Ishikawa (cell line): Measurements from ENCODE around the gene ASPSCR1.

ENCODE experiments used
- CEBPB ChIP-seq: IDR thresholded peaks from 2 replicates; pipeline ENCODE4 v1.6.1; 2012
- CREB1 ChIP-seq: IDR thresholded peaks from 2 replicates; pipeline ENCODE4 v1.6.1; 2012; ENCODE audit warnings: low read depth
- EGR1 ChIP-seq: IDR thresholded peaks from 2 replicates; pipeline ENCODE4 v1.6.1; 2012
- EP300 ChIP-seq: IDR thresholded peaks from 2 replicates; pipeline ENCODE4 v1.6.1; 2012; ENCODE audit warnings: borderline replicate concordance
- FOXM1 ChIP-seq: IDR thresholded peaks from 2 replicates; pipeline ENCODE4 v1.6.1; 2012; ENCODE audit warnings: low read depth, borderline replicate concordance
- MAX ChIP-seq: IDR thresholded peaks from 2 replicates; pipeline ENCODE4 v1.6.1; 2012
- NFIC ChIP-seq: IDR thresholded peaks from 2 replicates; pipeline ENCODE4 v1.6.1; 2012
- RAD21 ChIP-seq: IDR thresholded peaks from 2 replicates; pipeline ENCODE4 v1.6.1; 2012; ENCODE audit warnings: low read depth
- REST ChIP-seq: IDR thresholded peaks from 2 replicates; pipeline ENCODE4 v1.6.1; 2012; ENCODE audit warnings: low read depth, mild to moderate bottlenecking
- TAF1 ChIP-seq: IDR thresholded peaks from 2 replicates; pipeline ENCODE4 v1.6.1; 2012; ENCODE audit warnings: low read depth, mild to moderate bottlenecking
- TCF12 ChIP-seq: IDR thresholded peaks from 2 replicates; pipeline ENCODE4 v1.6.1; 2012; ENCODE audit warnings: low read depth
- TEAD4 ChIP-seq: IDR thresholded peaks from 2 replicates; pipeline ENCODE4 v1.6.1; 2012
- USF1 ChIP-seq: IDR thresholded peaks from 2 replicates; pipeline ENCODE4 v1.6.1; 2012
- YY1 ChIP-seq: IDR thresholded peaks from 2 replicates; pipeline ENCODE4 v1.6.1; 2012; ENCODE audit warnings: low read depth
- ZBTB7A ChIP-seq: IDR thresholded peaks from 2 replicates; pipeline ENCODE4 v1.6.1; 2012; ENCODE audit warnings: low read depth

Gene ASPSCR1

GRCh38 chr17:82037092-82037888 is 59.9 kb downstream of the ASPSCR1 start, which contains the start of gene DCXR:
TSS of gene DCXR (minus strand) at chr17:82037697. CDS start at chr17:82037682, 15 bp downstream.
- TF ChIP-seq USF1 (no peak; the same call in 1 of the 2 replicates), NFIC (no peak), RAD21 (peak; percentile 28; the same call in 1 of the 2 replicates), ZBTB7A (peak; percentile 76; the same call in 1 of the 2 replicates), MAX (peak; percentile 88), YY1 (peak; percentile 78), REST (0 out of 2 replicates have a peak, but pooled peaks have one; percentile 23), EGR1 (peak; percentile 90)

GRCh38 chr17:82037889-82038195 is 60.4 kb downstream of the ASPSCR1 start:
- TF ChIP-seq TCF12, result no peak
- no peak for TF ChIP-seq CREB1
- TF ChIP-seq TAF1, result no peak
- no peak for TF ChIP-seq EGR1
- TF ChIP-seq YY1, result no peak
- no peak for TF ChIP-seq NFIC
- no peak for TF ChIP-seq FOXM1
- TF ChIP-seq ZBTB7A, result no peak
- TF ChIP-seq REST, result no peak
- TF ChIP-seq RAD21, result no peak
- TF ChIP-seq EP300, result no peak
- no peak for TF ChIP-seq TEAD4
- TF ChIP-seq MAX, result no peak
- no peak for TF ChIP-seq USF1
- no peak for TF ChIP-seq CEBPB

GRCh38 chr17:82039695-82040299 is 62.4 kb downstream of the ASPSCR1 start:
- TF ChIP-seq NFIC (0 out of 2 replicates have a peak, but pooled peaks have one; percentile 19), TEAD4 (no peak)

- TF ChIP-seq USF1 (no peak), ZBTB7A (no peak), CREB1 (no peak)
Measured at GRCh38 chr17:82041144-82041814, 63.9 kb downstream of the ASPSCR1 start.

- TF ChIP-seq CREB1 (no peak), RAD21 (no peak), EP300 (no peak), REST (no peak), YY1 (no peak), CEBPB (no peak), FOXM1 (no peak), TAF1 (no peak), TCF12 (no peak), MAX (no peak), EGR1 (no peak), NFIC (no peak)
Measured at GRCh38 chr17:82042649-82043048, 65.2 kb downstream of the ASPSCR1 start.
